SU-DHL-6 (cell line): Measurements from ENCODE around the gene CCDC136.

Experiments used
- H2AFZ ChIP-seq: fragments of 200-600 bp; sonication (generic); 2 replicates; pipeline ENCODE4 v1.6.1; 2014; ENCODE audit warnings: low read depth, mild to moderate bottlenecking, moderate library complexity, mixed read lengths, antibody characterized with exemption, low read length; ENCODE audit not compliant: severe bottlenecking
- H3F3A ChIP-seq: fragments of 200-600 bp; shearing (Covaris generic); 2 replicates; pipeline ENCODE4 v1.6.0; 2016; ENCODE audit warnings: antibody characterized with exemption, mild to moderate bottlenecking; ENCODE audit not compliant: insufficient read depth
- H3K27ac ChIP-seq: fragments of 200-600 bp; sonication (generic); 2 replicates; pipeline ENCODE4 v1.5.1; 2016; ENCODE audit warnings: low read depth, mild to moderate bottlenecking, low read length, moderate library complexity, mixed read lengths
- H3K27me3 ChIP-seq: fragments of 200-600 bp; sonication (generic), shearing (Covaris generic); 2 replicates; pipeline ENCODE4 v1.6.0; 2014; ENCODE audit warnings: mild to moderate bottlenecking, low read length
- H3K36me3 ChIP-seq: fragments of 200-600 bp; sonication (generic); 2 replicates; pipeline ENCODE4 v1.6.1; 2014; ENCODE audit warnings: mild to moderate bottlenecking, low read length, mixed read lengths
- H3K4me2 ChIP-seq: fragments of 300-600, 200-600 bp; shearing (Covaris generic), sonication (generic); 2 replicates; pipeline ENCODE4 v1.6.0; 2014; ENCODE audit warnings: low read length, low read depth, mild to moderate bottlenecking; ENCODE audit not compliant: poor library complexity, severe bottlenecking
- H3K4me3 ChIP-seq: fragments of 200-600 bp; sonication (generic); 2 replicates; pipeline ENCODE4 v1.5.1; 2014; ENCODE audit warnings: antibody characterized with exemption, low read length, mild to moderate bottlenecking, mixed read lengths; ENCODE audit not compliant: insufficient read depth, poor library complexity, severe bottlenecking
- H3K79me2 ChIP-seq: fragments of 200-600 bp; sonication (generic); 2 replicates; pipeline ENCODE4 v1.6.1; 2014; ENCODE audit warnings: mild to moderate bottlenecking, low read length, moderate library complexity; ENCODE audit not compliant: insufficient read depth
- H3K9ac ChIP-seq: fragments of 200-600 bp; sonication (generic); 2 replicates; pipeline ENCODE4 v1.7.0; 2014; ENCODE audit warnings: mild to moderate bottlenecking, low read length
- H3K9me2 ChIP-seq: fragments of 200-600 bp; sonication (generic); replicated peaks from 2 replicates; pipeline ENCODE4 v1.6.1; 2014; ENCODE audit warnings: low read length; ENCODE audit not compliant: insufficient read depth
- H3K9me3 ChIP-seq: fragments of 200-600 bp; sonication (generic); 2 replicates; pipeline ENCODE4 v1.6.1; 2014; ENCODE audit warnings: low read length, mixed read lengths; ENCODE audit not compliant: insufficient read depth
- H4K20me1 ChIP-seq: fragments of 200-600 bp; sonication (generic); 2 replicates; pipeline ENCODE4 v1.6.1; 2014; ENCODE audit warnings: low read depth, mild to moderate bottlenecking, antibody characterized with exemption, low read length, moderate library complexity, mixed read lengths
- CTCF ChIP-seq: fragments of 200-600 bp; sonication (generic); IDR thresholded peaks from one replicate; pipeline ENCODE4 v1.5.1; 2017; ENCODE audit warnings: antibody characterized with exemption, mild to moderate bottlenecking, low read length, moderate library complexity; ENCODE audit not compliant: insufficient read depth, poor library complexity, severe bottlenecking
- EZH2phosphoT487 ChIP-seq: fragments of 200-600 bp; sonication (generic), shearing (Covaris generic); conservative IDR thresholded peaks from 2 replicates; pipeline ENCODE4 v1.6.1; 2018; ENCODE audit warnings: mild to moderate bottlenecking, antibody characterized with exemption, low read length, moderate library complexity, mixed read lengths

CCDC136 gene

GRCh38 chr7:128788446-128789412, 3.0 kb upstream of the CCDC136 start:
- no peak overlapping the region for H3K9ac ChIP-seq
- H3K4me2 ChIP-seq: no peak overlapping the region
- H3K36me3 ChIP-seq: no peaks in the 10 kb centered on the region
- no peaks in the 10 kb centered on the region for H4K20me1 ChIP-seq
- H3F3A ChIP-seq: no peaks in the 10 kb centered on the region
- no peaks in the 10 kb centered on the region for H3K9me3 ChIP-seq
- H3K79me2 ChIP-seq: no peaks in the 10 kb centered on the region
- no peak overlapping the region for H3K27ac ChIP-seq
- H3K4me3 ChIP-seq: no peak overlapping the region
- H2AFZ ChIP-seq: no peak overlapping the region
- no peaks in the 10 kb centered on the region for H3K9me2 ChIP-seq
- TF ChIP-seq CTCF: no peak
- no peak for TF ChIP-seq EZH2phosphoT487
- no peaks in the 10 kb centered on the region for H3K27me3 ChIP-seq

GRCh38 chr7:128790315-128791041, 1.3 kb upstream of the CCDC136 start:
- peak overlapping the region; percentile 64 for H3K4me3 ChIP-seq
- H3K9ac ChIP-seq: peak overlapping the region; percentile 60
- no peak overlapping the region for H3K27ac ChIP-seq
- H4K20me1 ChIP-seq: no peaks in the 10 kb centered on the region
- TF ChIP-seq EZH2phosphoT487 (no peak), CTCF (no peak)
- H3K9me2 ChIP-seq: no peaks in the 10 kb centered on the region
- H3K36me3 ChIP-seq: no peaks in the 10 kb centered on the region
- H3K9me3 ChIP-seq: no peaks in the 10 kb centered on the region
- H3K27me3 ChIP-seq: no peaks in the 10 kb centered on the region
- H3K79me2 ChIP-seq: no peaks in the 10 kb centered on the region
- no peaks in the 10 kb centered on the region for H3F3A ChIP-seq
- H3K4me2 ChIP-seq: peak overlapping the region; percentile 69
- H2AFZ ChIP-seq: peak overlapping the region; percentile 82

DNA sequence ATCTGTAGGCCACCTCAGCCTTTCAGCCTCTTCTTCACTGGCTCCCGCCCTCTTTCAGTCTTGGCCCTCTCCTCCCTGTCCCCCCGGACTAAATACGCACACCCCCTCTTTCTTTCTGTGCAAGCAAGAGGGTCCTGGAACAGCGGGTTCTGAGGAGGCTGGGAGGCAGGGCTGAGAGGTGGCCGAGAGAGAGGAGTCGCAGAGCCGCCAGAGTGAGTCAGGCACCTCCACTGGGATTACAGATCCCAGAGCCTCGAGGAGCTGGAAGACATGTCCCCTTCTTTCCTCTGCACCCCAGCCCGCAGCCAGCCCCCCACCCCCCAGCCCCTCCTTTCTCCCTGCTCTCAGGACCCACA, 182 bp downstream of the CCDC136 start:
- no peaks in the 10 kb centered on the region for H3K36me3 ChIP-seq
- no peaks in the 10 kb centered on the region for H3K9me2 ChIP-seq
- no peaks in the 10 kb centered on the region for H3K79me2 ChIP-seq
- H2AFZ ChIP-seq: peak overlapping the region; percentile 90
- no peaks in the 10 kb centered on the region for H3K9me3 ChIP-seq
- H3K4me2 ChIP-seq: peak overlapping the region; percentile 69
- no peaks in the 10 kb centered on the region for H4K20me1 ChIP-seq
- peak overlapping the region; percentile 64 for H3K4me3 ChIP-seq
- H3K27ac ChIP-seq: no peak overlapping the region
- no peak for TF ChIP-seq CTCF
- no peak for TF ChIP-seq EZH2phosphoT487
- peak overlapping the region; percentile 60 for H3K9ac ChIP-seq
- no peaks in the 10 kb centered on the region for H3K27me3 ChIP-seq
- no peaks in the 10 kb centered on the region for H3F3A ChIP-seq
